Loucy (cell line): ENCODE data around the gene APPBP2.
"Not testable (repeated sequence)": the region's sequence is repeated elsewhere in the genome, so short reads cannot be mapped to it uniquely, and the experiment has no call there.

Experiments
- H2AFZ ChIP-seq: fragments of 200-600 bp; sonication (generic); 2 replicates; pipeline ENCODE4 v1.6.0; 2016; ENCODE audit warnings: antibody characterized with exemption, mild to moderate bottlenecking, low read length, moderate library complexity
- H3F3A ChIP-seq: fragments of 200-600 bp; 2 replicates; pipeline ENCODE4 v1.6.0; 2016; ENCODE audit warnings: antibody characterized with exemption, low read depth, mild to moderate bottlenecking
- H3K27me3 ChIP-seq: fragments of 200-600 bp; sonication (generic); 2 replicates; pipeline ENCODE4 v1.6.1; 2014; ENCODE audit warnings: low read length, mild to moderate bottlenecking; ENCODE audit not compliant: insufficient read depth, poor library complexity, severe bottlenecking
- H3K36me3 ChIP-seq: fragments of 200-600 bp; sonication (generic); 2 replicates; pipeline ENCODE4 v1.6.1; 2016; ENCODE audit warnings: low read length; ENCODE audit not compliant: insufficient read depth
- H3K4me1 ChIP-seq: fragments of 200-600 bp; sonication (generic); 2 replicates; pipeline ENCODE4 v1.5.1; 2014; ENCODE audit warnings: low read length, mild to moderate bottlenecking; ENCODE audit not compliant: insufficient read depth, poor library complexity, severe bottlenecking
- H3K4me2 ChIP-seq: fragments of 200-600 bp; sonication (generic); 2 replicates; pipeline ENCODE4 v1.6.0; 2014; ENCODE audit warnings: antibody characterized with exemption, low read length, low read depth, mild to moderate bottlenecking; ENCODE audit not compliant: poor library complexity, severe bottlenecking
- H3K4me3 ChIP-seq: fragments of 200-600 bp; sonication (generic); 2 replicates; pipeline ENCODE4 v1.5.1; 2014; ENCODE audit warnings: low read length, mild to moderate bottlenecking, mixed read lengths; ENCODE audit not compliant: poor library complexity, severe bottlenecking
- H3K79me2 ChIP-seq: fragments of 200-600 bp; sonication (generic); 2 replicates; pipeline ENCODE4 v1.6.1; 2014; ENCODE audit warnings: low read length; ENCODE audit not compliant: insufficient read depth
- H3K9ac ChIP-seq: fragments of 200-600 bp; sonication (generic); 2 replicates; pipeline ENCODE4 v1.6.0; 2014; ENCODE audit warnings: mild to moderate bottlenecking, low read depth, low read length, moderate library complexity; ENCODE audit not compliant: poor library complexity, severe bottlenecking
- H3K9me2 ChIP-seq: fragments of 200-600 bp; sonication (generic); replicated peaks from 2 replicates; pipeline ENCODE4 v1.6.1; 2016; ENCODE audit warnings: low read depth, low read length, mixed read lengths
- H3K9me3 ChIP-seq: fragments of 200-600 bp; sonication (generic); 2 replicates; pipeline ENCODE4 v1.6.1; 2014; ENCODE audit warnings: mild to moderate bottlenecking, antibody characterized with exemption, low read length, low read depth; ENCODE audit not compliant: insufficient read depth
- H4K20me1 ChIP-seq: fragments of 200-600 bp; sonication (generic); 2 replicates; pipeline ENCODE4 v1.6.0; 2014; ENCODE audit warnings: antibody characterized with exemption, low read length, mild to moderate bottlenecking; ENCODE audit not compliant: insufficient read depth, poor library complexity, severe bottlenecking
- EZH2phosphoT487 ChIP-seq: fragments of 200-600 bp; IDR thresholded peaks from 2 replicates; pipeline ENCODE4 v1.6.1; 2018; ENCODE audit warnings: antibody characterized with exemption, mild to moderate bottlenecking, moderate library complexity, borderline replicate concordance
- TF ChIP-seq, protein P1 (sequence below): fragments of 200-600 bp; sonication (generic); conservative IDR thresholded peaks from 2 replicates; pipeline ENCODE4 v1.5.1; 2014; ENCODE audit warnings: mild to moderate bottlenecking, antibody characterized with exemption, low read length

APPBP2 gene

DNA sequence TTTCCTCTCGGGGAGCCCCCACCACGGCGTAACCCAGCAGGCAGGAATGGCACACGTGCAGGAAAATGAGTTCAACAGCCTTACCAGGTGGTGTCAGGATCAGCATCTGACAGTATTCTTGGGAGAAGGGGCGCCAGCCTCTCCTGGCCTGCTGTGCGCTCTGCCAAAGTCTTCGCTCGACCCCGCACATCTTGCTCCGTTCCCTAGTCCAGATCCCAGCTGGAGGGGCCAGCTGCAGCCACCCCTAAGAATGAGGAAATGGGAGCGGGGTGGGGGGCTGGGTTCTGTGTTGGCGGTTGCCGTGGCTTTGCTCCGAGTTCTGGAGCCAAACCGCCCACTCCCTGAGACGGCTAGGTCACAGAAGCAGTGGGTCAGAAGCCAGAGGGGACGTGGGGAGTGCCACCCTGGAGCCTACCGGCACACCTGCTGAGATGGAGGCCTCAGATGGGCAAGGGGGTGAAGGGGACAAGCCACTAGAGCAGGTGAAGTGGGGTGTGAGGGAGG, 103.8 kb downstream of the APPBP2 start, which contains the start of gene CHCT1:
CHCT1 (plus strand) TSS at position 328 of the 504 bp plus-strand sequence; CDS start at position 432, 104 bp downstream.
- Histone ChIP-seq H3K79me2 (no peaks in the 10 kb centered on the region), H3K9me3 (no peaks in the 10 kb centered on the region), H4K20me1 (no peaks in the 10 kb centered on the region), H3F3A (no peaks in the 10 kb centered on the region), H3K4me1 (no peaks in the 10 kb centered on the region), H3K4me3 (no peak within 1 kb of the TSS), H2AFZ (no peak within 1 kb of the TSS), H3K9ac (no peak within 1 kb of the TSS), H3K36me3 (no peaks in the 10 kb centered on the region), H3K27me3 (no peaks in the 10 kb centered on the region), H3K4me2 (no peak within 1 kb of the TSS), H3K9me2 (no peaks in the 10 kb centered on the region)
- TF ChIP-seq EZH2phosphoT487 = no peak
- TF ChIP-seq, protein P1, sequence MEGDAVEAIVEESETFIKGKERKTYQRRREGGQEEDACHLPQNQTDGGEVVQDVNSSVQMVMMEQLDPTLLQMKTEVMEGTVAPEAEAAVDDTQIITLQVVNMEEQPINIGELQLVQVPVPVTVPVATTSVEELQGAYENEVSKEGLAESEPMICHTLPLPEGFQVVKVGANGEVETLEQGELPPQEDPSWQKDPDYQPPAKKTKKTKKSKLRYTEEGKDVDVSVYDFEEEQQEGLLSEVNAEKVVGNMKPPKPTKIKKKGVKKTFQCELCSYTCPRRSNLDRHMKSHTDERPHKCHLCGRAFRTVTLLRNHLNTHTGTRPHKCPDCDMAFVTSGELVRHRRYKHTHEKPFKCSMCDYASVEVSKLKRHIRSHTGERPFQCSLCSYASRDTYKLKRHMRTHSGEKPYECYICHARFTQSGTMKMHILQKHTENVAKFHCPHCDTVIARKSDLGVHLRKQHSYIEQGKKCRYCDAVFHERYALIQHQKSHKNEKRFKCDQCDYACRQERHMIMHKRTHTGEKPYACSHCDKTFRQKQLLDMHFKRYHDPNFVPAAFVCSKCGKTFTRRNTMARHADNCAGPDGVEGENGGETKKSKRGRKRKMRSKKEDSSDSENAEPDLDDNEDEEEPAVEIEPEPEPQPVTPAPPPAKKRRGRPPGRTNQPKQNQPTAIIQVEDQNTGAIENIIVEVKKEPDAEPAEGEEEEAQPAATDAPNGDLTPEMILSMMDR = no peak

DNA sequence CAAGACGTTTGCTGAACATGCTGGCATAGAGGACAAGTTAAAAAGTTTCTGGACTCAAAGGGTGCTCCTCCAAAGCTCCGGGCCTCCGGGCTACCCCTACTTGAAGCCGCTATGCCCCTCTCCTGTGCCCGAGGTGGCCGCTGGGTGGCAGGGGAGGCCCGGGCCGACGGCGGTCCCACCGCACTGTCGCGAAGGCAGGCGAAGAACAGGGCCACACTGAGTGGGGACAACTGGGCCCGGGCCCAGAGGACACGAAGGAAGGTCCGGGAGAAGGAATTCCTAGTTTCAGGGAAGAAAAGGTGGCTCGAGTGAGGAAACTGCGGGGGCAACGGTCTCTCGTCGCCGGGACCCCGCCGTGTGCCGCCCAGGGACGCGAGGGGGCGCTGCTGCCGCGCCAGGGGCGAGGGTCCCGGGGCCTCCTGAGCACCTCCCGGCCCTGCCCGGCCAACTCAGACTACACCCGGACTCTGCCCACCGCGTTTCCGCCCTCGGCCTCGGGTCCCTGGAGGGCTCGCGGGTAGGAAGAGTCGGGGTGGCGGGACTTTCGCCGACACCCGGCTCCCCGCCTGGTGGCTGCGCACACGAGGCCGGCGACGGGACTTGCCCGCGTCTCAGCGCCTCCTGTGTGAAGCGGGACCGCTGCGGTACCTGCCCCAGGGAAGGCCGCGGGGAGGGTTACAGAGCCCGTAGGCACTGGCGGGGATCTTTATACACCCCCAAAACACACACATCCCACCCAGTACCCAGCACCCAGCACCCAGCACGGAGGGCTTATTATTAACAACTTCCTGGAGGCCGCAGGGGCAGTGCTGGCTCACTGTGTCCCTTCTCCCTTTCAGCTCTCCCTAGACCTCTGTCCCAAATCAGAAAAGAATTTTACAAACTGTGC, 104.5 kb downstream of the APPBP2 start:
- H3K4me2 ChIP-seq = no peak overlapping the region

DNA sequence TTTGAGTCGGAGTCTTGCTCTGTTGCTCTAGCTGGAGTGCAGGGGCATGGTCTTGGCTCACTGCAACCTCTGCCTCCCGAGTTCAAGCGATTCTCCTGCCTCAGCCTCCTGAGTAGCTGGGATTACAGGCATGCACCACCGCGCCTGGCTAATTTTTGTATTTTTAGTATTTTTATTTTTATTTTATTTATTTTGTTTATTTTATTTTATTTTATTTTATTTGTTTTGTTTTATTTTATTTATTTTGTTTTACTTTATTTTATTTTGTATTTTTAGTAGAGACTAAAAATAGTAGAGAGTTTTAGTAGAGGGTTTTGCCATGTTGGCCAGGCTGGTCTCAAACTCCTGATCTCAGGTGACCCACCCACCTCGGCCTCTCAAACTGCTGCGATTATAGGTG, 106.2 kb downstream of the APPBP2 start:
- not testable (repeated sequence) for H4K20me1 ChIP-seq, H3K4me1 ChIP-seq, H3K36me3 ChIP-seq, H3K4me2 ChIP-seq, H3K9me2 ChIP-seq, H3K4me3 ChIP-seq, H3K27me3 ChIP-seq, H2AFZ ChIP-seq, H3K79me2 ChIP-seq, H3K9ac ChIP-seq, H3F3A ChIP-seq, H3K9me3 ChIP-seq

More for the DNA sequence above, 104.5 kb downstream of the APPBP2 start:
- no peaks in the 10 kb centered on the region for H3K79me2 ChIP-seq
- no peak overlapping the region for H3K4me3 ChIP-seq
- H3F3A ChIP-seq = no peaks in the 10 kb centered on the region
- no peaks in the 10 kb centered on the region for H3K9me2 ChIP-seq
- H3K27me3 ChIP-seq = no peaks in the 10 kb centered on the region
- H3K9ac ChIP-seq = no peak overlapping the region
- H2AFZ ChIP-seq = no peak overlapping the region
- no peaks in the 10 kb centered on the region for H3K36me3 ChIP-seq
- no peaks in the 10 kb centered on the region for H4K20me1 ChIP-seq
- no peak for TF ChIP-seq EZH2phosphoT487
- no peaks in the 10 kb centered on the region for H3K4me1 ChIP-seq
- no peaks in the 10 kb centered on the region for H3K9me3 ChIP-seq

DNA sequence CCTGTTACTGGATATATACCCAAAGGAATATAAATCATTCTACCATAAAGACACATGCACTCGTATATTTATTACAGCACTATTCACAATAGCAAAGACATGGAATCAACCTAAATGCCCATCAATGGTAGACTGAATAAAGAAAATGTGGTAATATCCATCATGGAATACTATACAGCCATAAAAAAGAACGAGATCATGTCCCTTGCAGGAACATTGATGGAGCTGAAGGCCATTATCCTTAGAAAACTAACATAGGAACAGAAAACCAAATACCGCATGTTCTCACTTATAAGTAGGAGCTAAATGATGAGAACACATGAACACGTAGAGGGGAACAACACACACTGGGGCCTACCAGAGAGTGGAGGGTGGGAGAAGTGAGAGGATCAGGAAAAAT, 107.0 kb downstream of the APPBP2 start:
- not testable (repeated sequence) for H3K4me3 ChIP-seq, H3K79me2 ChIP-seq, H4K20me1 ChIP-seq, H3F3A ChIP-seq, H3K9ac ChIP-seq, H3K9me2 ChIP-seq, H3K36me3 ChIP-seq, H3K4me1 ChIP-seq, H3K9me3 ChIP-seq, H2AFZ ChIP-seq, H3K27me3 ChIP-seq, H3K4me2 ChIP-seq
